NCI-H2196 treated with DMSO at 0.1 percent for 48 hours (cell line): Measurements from ENCODE around the gene TMEM42.
A peak's percentile ranks its signal among the peaks of the same experiment; 100 is the strongest.
"Not testable (repeated sequence)": the region's sequence is repeated elsewhere in the genome, so short reads cannot be mapped to it uniquely, and the experiment has no call there.

ENCODE experiments used
- DNase-seq: peaks from one replicate; lab custom pipeline; 2025; ENCODE audit not compliant: unreplicated experiment; lab: John Stamatoyannopoulos, UW

The TMEM42 gene

GRCh38 chr3:44861412-44862225 is at the start of gene TMEM42:
TMEM42 (plus strand) TSS chr3:44861912; CDS start chr3:44861925, 13 bp downstream.
- peak; percentile 56 for DNase-seq

- no peak for DNase-seq
Observed at GRCh38 chr3:44814751-44815150, 47.0 kb upstream of the TMEM42 start.

- DNase-seq: not testable (repeated sequence)
Observed at GRCh38 chr3:44816334-44816733, 45.4 kb upstream of the TMEM42 start.

- not testable (repeated sequence) for DNase-seq
Observed at GRCh38 chr3:44821206-44821605, 40.5 kb upstream of the TMEM42 start.

GRCh38 chr3:44825264-44825925 is 36.3 kb upstream of the TMEM42 start:
- no peak for DNase-seq

GRCh38 chr3:44827196-44827595 is 34.5 kb upstream of the TMEM42 start:
- DNase-seq: no peak

GRCh38 chr3:44831232-44831631 is 30.5 kb upstream of the TMEM42 start:
- DNase-seq: no peak

- no peak for DNase-seq
Observed at GRCh38 chr3:44832032-44832431, 29.7 kb upstream of the TMEM42 start.

- DNase-seq: no peak
Observed at GRCh38 chr3:44832965-44833364, 28.7 kb upstream of the TMEM42 start.

GRCh38 chr3:44833394-44833793 is 28.3 kb upstream of the TMEM42 start:
- DNase-seq: no peak

GRCh38 chr3:44835684-44836083 is 26.0 kb upstream of the TMEM42 start:
- DNase-seq: no peak

- no peak for DNase-seq
Observed at GRCh38 chr3:44842376-44842775, 19.3 kb upstream of the TMEM42 start.

- no peak for DNase-seq
Observed at GRCh38 chr3:44845528-44846520, 15.9 kb upstream of the TMEM42 start.

- no peak for DNase-seq
Observed at GRCh38 chr3:44848634-44849033, 13.1 kb upstream of the TMEM42 start.

GRCh38 chr3:44856663-44857062 is 5.0 kb upstream of the TMEM42 start:
- DNase-seq: not testable (repeated sequence)

- DNase-seq: no peak
Observed at GRCh38 chr3:44860117-44860516, 1.6 kb upstream of the TMEM42 start.

GRCh38 chr3:44862226-44862637 is 520 bp downstream of the TMEM42 start:
- no peak for DNase-seq

GRCh38 chr3:44865272-44866035 is 3.7 kb downstream of the TMEM42 start:
- peak; percentile 45 for DNase-seq

- DNase-seq: no peak
Observed at GRCh38 chr3:44867421-44868111, 5.9 kb downstream of the TMEM42 start.
